HG03520 (cell line): ENCODE measurements around the gene MYRIP.
"Not testable (repeated sequence)": the region's sequence is repeated elsewhere in the genome, so short reads cannot be mapped to it uniquely, and the experiment has no call there.

Source experiments
- ATAC-seq: cut with Tn5 transposase; IDR thresholded peaks from one replicate; pipeline ENCODE4 v1.9.1; 2021; ENCODE audit warnings: mild to moderate bottlenecking, moderate library complexity; ENCODE audit not compliant: unreplicated experiment

The MYRIP gene

DNA sequence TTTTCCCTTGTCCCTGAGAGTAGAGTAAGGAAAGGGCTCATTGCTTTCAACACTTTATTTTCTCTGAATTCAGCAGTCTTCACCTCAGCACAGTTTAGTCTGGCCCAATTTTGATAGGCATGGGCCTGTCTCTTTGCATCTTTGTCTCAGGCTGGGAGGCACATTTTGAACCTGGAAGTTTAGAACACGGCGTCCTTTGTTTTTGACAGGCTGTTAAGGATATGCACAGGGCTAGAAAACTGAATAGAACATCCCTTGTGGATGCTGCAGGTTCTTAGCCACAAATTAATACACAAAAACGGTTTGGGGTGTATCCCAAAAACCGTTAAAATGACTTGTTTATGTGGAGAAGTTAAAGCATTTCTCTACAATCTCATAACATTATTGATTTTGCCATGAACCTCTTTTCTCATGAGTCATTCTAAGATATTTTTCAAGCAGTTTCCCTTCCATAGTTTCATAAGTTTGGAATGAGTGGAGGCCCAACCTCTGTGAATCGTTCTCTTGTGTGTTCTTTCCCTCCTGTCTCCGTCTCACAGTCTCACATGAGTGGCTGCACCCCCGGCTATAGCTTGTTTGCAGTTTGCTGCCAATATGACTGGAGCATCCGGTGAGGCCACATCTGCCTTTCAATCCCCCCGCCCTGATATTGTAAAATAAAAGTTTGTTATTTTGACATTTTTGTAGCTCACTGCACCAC, 307.2 kb downstream of the MYRIP start:
- no peak for ATAC-seq

DNA sequence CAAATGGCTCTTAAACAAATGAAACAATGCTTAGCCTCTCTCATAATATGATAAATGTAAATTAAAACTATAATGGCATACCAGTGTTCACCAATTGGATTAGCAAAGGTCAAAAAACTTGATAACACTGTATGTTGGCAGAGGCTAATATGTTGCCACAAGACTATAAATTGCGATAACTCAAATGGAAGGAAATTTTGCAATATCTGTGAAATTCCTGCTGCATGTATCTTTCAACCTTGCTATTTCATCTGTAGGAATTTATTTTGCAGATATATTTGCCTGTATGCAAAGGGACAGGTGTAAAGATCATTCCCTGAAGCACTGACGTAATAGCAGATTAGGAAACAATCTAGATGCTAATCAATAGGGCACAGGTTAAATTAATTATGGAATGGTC, 308.7 kb downstream of the MYRIP start:
- ATAC-seq: no peak

DNA sequence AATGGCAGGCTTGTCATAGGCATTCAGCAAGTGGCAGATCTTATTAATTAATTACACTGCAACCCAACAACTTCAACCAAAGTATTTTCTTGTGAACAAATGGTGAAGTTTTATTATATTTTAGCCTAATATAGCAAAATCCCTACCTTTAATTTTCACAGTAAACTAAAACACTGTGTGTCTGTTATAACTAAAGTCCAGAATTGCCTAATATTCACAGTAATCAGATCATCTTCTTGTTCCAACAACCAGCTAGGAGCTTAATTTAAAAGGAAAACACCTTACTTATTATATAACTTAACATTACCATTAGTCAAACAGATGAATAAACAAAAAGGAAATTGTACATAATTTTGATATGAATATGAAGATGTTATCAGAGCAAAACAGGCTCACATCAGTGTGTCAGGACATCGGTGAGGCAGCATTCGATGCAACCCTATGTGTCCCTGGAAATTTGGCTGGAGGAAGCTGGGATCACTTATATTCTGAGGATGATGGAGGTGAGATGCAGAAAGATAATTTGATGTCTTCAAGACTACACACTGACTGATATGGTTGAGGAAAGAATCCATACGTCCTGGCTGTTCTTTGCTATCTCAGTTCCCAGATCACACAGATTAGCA, 310.8 kb downstream of the MYRIP start:
- no peak for ATAC-seq

DNA sequence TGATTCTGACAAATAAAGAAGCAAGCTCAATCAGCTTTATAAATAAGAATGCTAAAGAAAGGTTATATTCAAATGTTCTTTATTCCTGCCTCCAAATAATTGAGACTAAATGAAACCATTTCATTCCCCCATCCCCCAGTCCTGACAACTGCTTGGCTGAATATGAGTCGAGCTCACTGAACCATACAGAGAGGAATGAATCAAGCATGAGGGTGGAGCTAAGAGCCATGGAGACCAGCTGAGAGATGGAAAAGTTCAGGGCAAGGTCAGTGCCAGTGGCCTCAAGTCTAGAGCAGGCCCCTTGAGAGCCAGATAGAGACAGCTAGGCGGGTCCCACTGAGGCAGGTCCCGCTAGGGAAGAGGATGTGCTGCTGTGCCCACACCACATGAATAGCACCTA, 311.4 kb downstream of the MYRIP start:
- ATAC-seq: no peak

DNA sequence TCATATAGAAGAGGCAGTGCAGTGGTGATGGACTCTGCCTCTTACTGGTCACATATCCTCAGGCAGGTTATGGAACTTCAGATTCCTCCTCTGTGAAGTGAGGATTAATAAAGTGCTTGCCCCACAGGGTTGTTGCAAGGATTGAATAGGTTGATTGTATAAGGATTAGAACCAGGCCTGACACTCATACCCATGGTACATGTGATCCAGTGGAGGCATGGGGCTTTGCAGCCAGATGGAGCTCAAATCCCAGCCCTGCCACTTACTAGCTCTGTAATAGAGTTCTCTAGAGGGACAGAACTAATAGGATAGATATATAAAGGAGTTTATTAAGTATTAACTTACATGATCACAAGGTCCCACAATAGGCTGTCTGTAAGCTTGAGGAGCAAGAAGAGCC, 315.5 kb downstream of the MYRIP start:
- no peak for ATAC-seq

DNA sequence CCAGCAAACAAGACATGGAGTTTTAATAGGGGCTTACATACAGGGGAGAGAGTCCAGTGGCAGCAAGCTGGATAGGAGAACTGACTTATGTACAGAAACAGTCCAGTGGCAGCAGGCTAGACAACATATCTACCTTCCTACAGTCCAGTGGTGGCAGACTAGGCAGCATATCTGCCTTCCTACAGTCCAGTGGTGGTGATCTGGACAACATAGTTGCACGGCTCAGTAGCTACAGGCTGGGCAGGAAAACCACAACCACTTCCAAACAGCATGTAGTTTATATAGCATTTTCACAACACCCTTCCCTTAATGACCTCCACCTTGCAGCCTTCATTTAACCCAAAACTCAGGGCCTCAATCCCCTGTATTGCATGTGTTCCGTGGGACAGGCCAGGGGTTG, 318.8 kb downstream of the MYRIP start:
- no peak for ATAC-seq

DNA sequence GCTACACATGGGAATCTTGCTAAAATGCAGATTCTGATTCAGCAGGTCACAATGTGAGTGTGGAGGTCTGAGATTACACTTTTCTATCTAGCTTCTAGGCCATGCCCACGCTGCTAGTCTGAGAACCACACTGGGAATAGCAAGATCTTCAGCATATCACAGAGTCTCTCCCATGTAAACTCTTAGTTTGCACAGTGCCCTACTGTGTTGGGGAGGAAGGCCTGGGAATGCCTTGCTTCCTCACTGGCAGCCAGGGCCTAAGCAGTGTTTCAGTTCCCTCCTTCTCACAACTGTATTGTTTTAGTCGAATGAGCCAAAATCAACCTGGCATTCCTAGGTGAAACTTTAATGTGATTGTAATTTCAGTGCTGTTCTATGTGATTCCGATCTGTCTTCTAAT, 320.1 kb downstream of the MYRIP start:
- no peak for ATAC-seq

DNA sequence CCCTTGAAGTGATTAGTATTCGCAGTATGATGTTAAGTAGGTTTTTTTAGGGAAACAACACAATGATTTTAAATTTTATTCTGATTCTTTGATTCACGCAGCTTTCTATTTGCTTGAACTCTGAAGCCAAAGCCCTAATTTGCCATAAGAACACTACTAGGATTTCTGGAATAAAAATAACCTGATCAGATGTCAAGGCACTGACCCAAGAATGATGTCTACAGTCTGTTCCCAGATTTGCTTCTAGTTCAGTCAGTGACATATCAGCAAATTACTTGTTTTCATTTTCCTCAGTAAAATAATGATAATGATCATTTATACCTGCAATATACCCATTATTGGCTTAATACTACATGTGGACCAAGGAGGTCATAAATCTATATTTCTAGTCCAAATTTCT, 320.6 kb downstream of the MYRIP start:
- no peak for ATAC-seq

DNA sequence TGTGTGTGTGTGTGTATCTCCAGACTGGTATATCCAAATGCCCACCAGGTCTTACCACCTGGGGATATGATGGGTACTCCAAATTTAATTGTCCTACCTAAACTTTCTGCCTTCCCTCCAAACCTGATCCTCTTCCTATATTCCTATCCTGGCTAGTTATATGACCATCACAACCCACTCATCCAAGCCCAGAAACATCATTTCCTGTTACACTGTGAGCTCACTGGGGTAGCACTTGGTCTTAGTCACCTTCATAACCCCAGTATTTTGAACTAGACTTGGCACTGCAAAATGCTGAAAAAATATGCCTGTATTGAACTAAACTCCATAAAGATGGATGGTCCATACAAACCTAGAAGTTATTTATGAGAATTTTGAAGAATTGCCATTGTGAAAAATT, 321.3 kb downstream of the MYRIP start:
- no peak for ATAC-seq

DNA sequence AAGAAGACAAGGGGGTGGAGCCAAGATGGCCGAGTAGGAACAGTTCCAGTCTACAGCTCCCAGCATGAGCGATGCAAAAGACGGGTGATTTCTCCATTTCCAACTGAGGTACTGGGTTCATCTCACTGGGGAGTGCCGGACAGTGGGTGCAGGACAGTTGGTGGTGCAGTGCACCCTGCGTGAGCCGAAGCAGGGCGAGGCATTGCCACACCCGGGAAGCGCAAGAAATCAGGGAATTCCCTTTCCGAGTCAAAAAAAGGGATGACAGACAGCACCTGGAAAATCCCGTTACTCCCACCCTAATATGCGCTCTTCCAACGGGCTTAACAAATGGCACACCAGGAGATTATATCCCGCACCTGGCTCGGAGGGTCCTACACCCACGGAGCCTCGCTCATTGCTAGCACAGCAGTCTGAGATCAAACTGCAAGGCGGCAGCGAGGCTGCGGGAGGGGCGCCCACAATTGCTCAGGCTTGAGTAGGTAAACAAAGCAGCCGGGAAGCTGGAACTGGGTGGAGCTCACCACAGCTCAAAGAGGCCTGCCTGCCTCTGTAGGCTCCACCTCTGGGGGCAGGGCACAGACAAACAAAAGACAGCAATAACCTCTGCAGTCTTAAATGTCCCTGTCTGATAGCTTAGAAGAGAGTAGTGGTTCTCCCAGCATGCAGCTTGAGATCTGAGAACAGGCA, 324.6 kb downstream of the MYRIP start:
- not testable (repeated sequence) for ATAC-seq

DNA sequence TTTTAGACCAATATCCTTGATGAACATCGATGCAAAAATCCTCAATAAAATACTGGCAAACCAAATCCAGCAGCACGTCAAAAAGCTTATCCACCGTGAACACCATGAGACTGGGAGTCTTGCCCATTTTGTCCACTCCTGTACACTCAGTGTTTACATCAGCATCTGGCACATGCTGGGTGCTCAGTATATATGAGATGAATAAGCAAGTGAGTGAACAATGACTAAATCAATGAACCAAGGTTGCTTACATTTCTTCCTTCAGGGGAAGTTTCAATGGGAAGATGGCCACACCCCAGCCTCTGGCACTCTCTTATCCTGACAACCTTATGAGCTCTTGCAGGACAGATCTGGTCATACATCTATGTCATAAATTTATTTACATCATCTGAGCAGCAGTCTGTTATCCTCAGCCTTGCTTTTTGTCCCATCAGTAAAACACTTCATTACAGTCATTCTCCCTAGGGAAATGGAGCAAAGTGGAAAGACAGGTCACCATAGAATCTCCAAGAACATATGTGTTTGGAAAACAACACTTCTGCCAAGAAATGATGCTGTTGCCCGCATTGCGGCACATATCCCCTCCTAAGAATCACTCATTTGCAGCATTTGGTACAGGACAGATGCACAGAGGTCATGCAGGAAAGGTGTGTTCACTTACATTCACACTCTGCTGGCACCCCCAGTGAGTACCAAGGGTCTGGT, 328.3 kb downstream of the MYRIP start:
- no peak for ATAC-seq

DNA sequence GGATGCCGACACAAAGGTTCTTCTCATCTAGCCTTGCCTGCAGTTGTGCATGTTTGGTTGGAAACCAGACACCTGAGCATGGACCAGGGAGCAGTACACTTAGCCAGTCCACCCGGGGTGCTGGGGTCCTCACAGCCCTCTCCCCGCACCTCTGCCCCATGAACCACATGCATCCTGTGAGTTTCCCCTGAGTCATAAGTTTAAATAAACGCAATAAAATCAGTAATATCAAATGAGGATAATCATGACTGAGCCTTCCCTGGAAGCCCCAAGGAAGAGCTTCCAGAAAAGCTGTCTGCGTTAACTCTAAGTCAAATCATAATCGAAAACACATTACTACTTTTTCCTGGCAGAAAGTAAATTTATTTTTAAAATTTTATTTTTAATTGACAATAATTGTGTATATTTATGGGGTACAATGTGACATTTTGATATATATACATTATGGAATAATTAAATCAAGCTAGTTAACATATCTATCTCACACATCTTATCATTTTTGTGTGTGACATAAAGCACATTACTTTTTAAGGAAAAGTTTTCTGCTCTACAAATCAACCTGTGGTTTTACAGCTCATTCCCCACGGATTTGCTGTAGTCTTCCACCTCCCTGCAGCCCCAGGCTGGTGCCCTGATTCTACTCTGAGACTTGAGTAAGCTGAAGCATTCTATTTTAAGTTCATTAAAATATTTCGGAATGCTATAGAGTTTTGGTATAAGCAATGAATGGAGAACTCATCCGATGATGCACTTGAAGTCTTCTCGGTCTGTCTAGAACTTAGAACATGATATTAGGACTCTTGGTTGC, 334.1 kb downstream of the MYRIP start:
- ATAC-seq: no peak

DNA sequence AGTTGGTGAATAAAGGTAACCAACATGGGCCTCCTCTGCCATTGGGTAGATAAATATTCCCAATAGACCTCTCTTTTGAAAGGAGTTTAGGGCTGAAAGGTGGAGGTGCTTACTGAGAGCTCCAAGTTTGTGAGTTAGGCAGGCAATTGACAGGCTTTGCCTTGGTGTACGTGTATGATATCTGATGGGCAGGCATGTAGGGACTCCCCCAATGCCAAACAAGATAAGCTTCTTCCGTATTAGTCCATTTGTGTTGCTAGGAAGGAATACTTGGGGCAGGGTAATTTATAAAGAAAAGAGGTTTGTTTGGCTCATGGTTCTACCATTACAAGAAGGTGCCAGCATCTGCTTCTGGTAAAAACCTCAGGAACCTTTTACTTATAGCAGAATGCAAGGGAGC, 339.4 kb downstream of the MYRIP start:
- ATAC-seq: no peak

DNA sequence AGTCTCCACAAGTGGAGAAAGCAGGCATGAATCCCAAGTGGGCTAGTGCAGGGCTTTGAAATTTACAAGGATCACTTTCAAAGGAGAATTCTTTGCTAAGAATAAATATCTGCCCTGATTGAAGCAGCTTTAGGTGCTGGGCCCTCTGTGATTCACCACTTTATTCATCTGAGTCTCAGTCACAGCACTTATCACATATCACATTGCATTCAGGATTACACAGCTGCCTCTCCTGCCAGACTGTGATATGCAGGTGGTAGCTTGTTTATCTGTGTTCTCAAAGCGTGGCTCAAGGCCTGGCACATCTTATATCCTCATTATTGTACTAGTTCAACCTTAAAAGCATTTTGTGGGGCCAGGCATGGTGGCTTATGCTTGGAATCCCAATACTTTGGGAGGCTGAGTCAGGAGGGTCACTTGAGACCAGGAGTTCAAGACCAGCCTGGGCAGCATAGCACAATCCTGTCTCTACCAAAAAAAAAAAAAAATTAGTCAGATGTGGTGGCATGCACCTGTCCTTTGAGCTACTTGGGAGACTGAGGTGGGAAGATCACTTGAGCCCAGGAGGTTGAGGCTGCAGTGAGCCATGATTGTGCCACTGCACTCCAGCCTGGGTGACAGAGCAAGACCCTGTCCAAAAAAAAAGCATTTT, 343.2 kb downstream of the MYRIP start:
- ATAC-seq: no peak

DNA sequence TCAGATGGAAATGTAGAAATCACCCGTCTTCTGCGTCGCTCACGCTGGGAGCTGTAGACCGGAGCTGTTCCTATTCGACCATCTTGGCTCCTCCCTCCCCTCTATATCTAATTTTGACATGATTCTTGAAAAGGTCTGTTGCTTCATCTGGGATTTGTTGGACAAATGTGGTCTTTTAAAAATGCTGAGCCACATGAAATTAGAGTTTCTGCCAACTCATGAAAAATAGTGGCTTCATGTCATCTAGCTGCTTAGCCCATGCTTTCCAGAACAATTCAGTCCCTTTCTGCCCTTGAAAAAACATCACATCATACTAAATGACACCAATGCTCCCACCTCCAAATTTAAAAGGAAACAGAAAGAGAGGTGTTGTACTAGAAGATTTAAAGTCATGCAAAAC, 351.5 kb downstream of the MYRIP start:
- no peak for ATAC-seq

DNA sequence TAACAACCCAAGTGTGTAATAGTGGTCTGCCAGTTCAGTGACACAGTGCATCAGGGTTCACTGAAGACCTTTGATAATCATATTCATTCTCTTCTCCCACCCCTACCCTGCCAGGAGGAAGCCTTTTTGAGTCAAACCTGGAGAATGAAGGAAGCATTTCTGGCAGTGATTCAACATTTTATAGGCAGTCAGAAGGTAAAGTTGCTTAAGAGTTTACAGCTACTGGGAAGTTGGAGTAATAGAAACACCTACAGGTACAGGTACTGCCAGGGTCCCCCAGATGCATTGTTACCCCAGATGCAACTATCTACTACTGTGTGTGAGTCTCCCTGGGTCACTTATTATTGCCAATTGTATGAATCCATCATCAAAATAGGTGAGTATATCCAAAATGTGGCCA, 353.2 kb downstream of the MYRIP start:
- no peak for ATAC-seq

DNA sequence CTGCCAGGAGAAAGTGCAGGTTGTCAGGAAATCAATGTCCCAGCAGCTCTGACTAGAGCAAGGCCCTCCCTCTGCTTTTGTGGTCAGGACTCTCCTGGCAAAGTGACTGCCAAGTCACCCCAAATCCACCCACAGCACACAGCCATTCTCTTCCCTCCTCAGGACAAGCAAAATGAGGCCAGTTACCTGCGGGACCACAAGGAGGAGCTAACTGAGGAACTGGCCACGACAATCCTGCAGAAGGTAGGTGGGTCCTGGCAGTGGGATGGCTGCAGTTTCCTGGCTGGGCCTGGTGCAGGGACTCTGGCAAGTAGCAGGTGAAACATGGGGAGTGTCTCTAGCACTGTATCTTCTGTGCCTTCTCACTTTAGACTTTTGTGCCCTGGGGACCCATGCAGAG, 357.6 kb downstream of the MYRIP start:
- ATAC-seq: no peak

DNA sequence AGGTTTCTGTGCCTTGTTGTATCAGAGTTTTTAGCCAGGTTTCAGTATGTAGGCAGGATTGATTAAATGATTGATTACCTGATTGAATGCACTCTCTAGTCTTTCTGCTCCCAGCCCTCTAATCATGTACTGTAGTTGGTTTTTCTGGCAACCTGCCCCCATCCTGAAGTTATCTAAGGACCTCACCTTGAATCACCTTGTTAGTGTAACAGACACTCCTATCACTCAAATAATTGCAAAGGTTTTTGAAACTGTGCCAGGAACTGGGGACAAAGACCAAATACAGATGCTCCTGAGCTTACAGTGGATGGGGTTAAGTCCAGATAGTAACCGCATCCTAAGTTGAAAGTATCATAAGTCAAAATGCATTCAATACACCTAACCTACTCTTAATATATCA, 358.5 kb downstream of the MYRIP start:
- ATAC-seq: no peak

DNA sequence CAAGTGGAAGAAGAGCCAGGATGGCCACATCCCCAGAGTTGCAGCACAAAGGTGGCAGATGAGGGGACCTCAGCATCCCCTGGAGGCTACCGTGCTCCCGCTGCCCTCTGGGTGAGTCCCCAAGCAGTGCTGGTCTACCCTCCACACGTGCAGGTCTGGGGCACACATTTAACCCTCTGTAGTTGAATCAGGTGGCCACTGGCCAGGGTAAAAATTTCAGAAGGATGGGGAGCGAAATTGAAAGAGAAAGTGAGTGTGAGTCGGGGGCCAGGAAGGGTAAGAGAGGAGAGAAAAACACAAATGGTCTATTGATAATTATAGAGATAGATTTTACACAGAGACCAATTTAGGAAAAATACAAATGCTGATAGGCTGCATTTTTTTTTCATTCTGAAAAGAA, 360.6 kb downstream of the MYRIP start:
- ATAC-seq: peak; percentile 23

DNA sequence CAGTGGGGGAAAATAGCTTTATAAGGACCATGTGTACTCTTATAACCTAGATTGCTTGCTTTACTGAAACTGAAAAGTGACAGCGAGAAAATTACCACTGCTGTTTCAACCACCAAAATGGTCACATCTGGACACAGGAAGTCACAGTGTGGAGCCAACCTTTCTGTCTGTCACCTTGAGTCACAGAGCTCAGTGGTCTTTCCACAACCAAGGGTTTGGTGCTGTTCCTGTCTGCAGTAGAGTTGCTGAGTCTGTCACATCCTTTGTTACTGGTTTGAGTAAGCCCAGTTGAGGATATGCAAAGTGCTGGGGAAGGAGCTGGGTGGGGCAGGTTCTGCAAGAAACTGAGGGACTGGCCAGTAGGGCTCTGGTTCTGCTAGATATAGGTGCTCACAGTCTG, 361.0 kb downstream of the MYRIP start:
- ATAC-seq: peak; percentile 98
